Measurements from ENCODE around the gene NME7.
"Not testable (repeated sequence)": the region's sequence is repeated elsewhere in the genome, so short reads cannot be mapped to it uniquely, and the experiment has no call there.

The NME7 gene

DNA sequence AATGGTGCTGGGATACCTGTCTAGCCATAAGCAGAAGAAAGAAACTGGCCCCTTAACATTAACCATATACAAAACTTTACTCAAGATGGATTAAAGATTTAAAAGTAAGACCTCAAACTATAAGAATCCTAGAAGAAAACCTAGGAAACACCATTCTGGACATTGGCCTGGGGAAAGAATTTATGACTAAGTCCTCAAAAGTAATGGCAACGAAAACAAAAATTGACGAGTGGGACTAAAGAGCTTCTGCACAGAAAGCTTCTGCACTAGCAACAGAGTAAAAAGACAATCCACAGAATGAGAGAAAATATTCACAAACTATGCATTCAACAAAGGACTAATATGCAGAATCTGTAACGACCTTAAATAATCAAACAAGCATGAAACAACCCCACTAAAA is 66.7 kb downstream of the NME7 start:
- H3K4me3 ChIP-seq (ENCODE audit: low read length): no peak overlapping the region
- no peak for DNase-seq (ENCODE audit: low read depth)
- TF ChIP-seq, protein P1, sequence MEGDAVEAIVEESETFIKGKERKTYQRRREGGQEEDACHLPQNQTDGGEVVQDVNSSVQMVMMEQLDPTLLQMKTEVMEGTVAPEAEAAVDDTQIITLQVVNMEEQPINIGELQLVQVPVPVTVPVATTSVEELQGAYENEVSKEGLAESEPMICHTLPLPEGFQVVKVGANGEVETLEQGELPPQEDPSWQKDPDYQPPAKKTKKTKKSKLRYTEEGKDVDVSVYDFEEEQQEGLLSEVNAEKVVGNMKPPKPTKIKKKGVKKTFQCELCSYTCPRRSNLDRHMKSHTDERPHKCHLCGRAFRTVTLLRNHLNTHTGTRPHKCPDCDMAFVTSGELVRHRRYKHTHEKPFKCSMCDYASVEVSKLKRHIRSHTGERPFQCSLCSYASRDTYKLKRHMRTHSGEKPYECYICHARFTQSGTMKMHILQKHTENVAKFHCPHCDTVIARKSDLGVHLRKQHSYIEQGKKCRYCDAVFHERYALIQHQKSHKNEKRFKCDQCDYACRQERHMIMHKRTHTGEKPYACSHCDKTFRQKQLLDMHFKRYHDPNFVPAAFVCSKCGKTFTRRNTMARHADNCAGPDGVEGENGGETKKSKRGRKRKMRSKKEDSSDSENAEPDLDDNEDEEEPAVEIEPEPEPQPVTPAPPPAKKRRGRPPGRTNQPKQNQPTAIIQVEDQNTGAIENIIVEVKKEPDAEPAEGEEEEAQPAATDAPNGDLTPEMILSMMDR (conservative IDR thresholded peaks at IDR 0.05; ENCODE audit: low read depth, low read length): no peak

DNA sequence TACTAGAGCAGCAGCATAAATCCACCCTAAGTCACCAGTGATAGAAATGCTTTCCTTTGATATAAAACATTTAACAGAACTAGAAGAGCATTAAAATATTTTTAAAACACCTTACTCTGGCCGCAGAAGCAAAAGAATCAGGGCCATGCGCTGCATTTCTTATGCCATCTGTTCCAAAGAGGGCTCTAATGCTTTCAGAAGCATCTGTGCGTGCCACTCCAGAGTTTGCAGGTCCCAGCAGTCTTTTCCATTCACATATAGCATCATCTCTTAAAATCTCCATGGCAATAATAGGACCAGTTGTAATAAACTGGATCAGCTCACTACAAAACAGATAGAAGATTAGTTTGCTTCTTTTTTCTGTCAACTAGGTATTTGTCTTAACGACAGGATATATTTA is 69.2 kb downstream of the NME7 start:
- TF ChIP-seq, protein P1 (conservative IDR thresholded peaks at IDR 0.05; ENCODE audit: low read depth, low read length): no peak
- no peak overlapping the region for H3K4me3 ChIP-seq (ENCODE audit: low read length)
- no peak for DNase-seq (ENCODE audit: low read depth)

DNA sequence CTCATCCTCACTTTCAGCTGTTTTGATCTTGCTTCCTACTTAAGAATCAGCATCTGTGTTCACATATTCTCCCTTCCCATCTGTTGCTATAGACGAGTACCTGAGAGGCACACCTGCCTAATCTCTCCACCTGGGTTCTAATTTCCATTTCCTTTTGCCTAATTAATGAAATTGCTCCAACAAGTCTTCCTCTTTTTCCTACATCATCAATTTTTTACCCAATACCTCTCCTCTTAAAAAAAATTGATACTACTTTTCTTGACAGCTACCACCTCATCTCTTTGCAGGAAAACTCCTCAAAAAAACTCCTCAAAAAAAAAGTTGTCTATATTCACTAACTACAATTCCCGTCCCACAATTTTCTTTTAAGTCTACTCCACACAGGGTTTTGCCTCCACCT is 71.8 kb downstream of the NME7 start:
- TF ChIP-seq, protein P1 (conservative IDR thresholded peaks at IDR 0.05; ENCODE audit: low read depth, low read length): no peak
- no peak for DNase-seq (ENCODE audit: low read depth)
- H3K4me3 ChIP-seq (ENCODE audit: low read length): no peak overlapping the region

DNA sequence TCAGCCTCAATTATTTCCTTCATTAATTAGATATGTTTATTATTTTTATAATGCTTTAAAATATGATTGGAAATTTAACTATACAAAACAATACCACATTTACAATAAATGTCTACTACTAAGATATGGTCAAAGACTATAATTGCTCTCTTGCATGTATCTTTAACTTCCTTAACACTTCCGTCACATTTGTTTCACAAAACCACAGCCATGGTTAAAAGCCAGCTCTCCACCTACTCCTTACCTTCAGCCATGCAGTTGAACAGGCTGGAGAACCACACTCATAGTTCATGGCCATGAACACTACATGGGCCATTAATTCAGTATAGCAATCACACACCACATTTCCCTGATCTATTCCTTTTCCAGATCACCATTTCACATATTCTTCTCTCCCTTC is 72.2 kb downstream of the NME7 start:
- DNase-seq (ENCODE audit: low read depth): no peak
- TF ChIP-seq, protein P1 (conservative IDR thresholded peaks at IDR 0.05; ENCODE audit: low read depth, low read length): no peak
- H3K4me3 ChIP-seq (ENCODE audit: low read length): no peak overlapping the region

DNA sequence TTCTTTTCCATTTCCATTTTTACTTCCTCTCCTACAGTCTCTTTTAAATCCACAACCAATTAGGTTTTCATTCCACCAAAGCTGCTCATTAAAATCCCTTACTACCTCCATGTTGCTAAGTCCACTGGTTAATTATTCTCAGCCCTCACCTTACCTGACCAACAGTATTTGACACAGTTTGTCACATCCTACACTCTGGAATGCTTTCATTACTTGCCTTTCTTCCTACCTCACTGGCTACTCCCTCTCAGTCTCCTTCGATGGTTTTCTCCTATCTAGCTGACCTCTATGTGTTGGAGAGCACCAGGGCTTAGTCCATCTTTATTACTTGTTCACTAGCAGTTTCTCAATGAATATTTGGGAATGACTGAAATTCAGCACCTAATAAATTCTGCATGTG is 78.6 kb downstream of the NME7 start:
- no peak overlapping the region for H3K4me3 ChIP-seq (ENCODE audit: low read length)
- TF ChIP-seq, protein P1 (conservative IDR thresholded peaks at IDR 0.05; ENCODE audit: low read depth, low read length): no peak
- DNase-seq (ENCODE audit: low read depth): no peak

DNA sequence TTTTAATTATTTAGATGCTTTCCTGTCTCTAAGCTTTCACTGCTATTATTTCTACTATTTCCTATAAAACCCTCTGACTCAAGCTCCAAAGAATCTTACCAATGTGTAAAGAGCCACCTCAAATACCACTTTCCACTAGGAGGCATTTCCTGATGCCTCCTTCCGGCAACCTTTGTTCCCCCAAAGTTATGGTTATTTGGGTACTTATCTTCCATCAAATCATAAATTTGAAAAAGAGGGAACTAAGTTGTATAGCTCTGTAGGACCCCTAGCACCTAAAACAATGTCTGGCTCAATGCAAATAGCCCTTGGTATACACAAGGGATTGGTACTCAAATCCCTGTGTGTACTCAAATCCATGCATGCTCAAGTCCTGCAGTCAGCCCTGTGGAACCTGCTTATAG is 79.6 kb downstream of the NME7 start:
- no peak for DNase-seq (ENCODE audit: low read depth)
- TF ChIP-seq, protein P1 (conservative IDR thresholded peaks at IDR 0.05; ENCODE audit: low read depth, low read length): no peak
- no peak overlapping the region for H3K4me3 ChIP-seq (ENCODE audit: low read length)

DNA sequence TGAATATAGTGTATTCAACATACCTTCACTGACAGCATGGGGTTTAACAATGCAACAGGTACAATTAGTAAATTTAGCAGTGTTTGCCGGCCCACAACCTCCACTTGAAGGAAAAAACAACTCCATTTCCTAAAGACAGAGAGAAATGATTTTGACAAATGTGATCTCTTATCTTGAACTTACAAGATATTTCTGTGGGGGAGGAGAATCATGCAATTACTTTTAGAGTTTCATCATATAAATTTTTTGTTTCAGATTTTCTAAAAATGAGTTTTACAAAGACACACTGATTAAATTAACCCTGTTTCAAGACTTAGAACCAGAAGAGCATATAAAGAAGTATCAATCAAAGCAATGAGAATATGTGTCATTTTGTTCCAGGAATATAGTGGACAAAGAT is 80.3 kb downstream of the NME7 start:
- TF ChIP-seq, protein P1 (conservative IDR thresholded peaks at IDR 0.05; ENCODE audit: low read depth, low read length): no peak
- no peak for DNase-seq (ENCODE audit: low read depth)
- H3K4me3 ChIP-seq (ENCODE audit: low read length): no peak overlapping the region

DNA sequence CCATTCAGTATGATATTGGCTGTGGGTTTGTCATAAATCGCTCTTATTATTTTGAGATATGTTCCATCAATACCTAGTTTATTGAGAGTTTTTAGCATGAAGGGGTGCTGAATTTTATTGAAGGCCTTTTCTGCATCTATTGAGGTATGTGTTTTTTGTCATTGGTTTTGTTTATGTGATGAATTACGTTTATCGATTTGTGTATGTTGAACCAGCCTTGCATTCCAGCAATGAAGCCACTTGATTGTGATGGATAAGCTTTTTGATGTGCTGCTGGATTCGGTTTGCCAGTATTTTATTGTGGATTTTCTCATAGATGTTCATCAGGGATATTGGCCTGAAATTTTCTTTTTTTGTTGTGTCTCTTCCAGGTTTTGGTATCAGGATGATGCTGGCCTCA is 86.0 kb downstream of the NME7 start:
- DNase-seq (ENCODE audit: low read depth): not testable (repeated sequence)

More for the DNA sequence above, 86.0 kb downstream of the NME7 start:
- H3K4me3 ChIP-seq (ENCODE audit: low read length): not testable (repeated sequence)

Measured in retinal pigment epithelial cell (primary cell).